ENCODE results near the gene CNPY4.

Gene CNPY4

GRCh38 chr7:100119072-100119969 lies at the start of gene CNPY4, which contains the start of gene TAF6:
Gene CNPY4 (plus strand): TSS chr7:100119634. CDS start chr7:100119745, 111 bp downstream.
Gene TAF6 (minus strand): TSS chr7:100119358. CDS start chr7:100114209, 5,149 bp downstream.
- peak; percentile 97 for DNase-seq

- DNase-seq, result no peak
Measured at GRCh38 chr7:100069991-100070390, 49.4 kb upstream of the CNPY4 start.

GRCh38 chr7:100071018-100071723 lies 48.3 kb upstream of the CNPY4 start:
- no peak for DNase-seq

- DNase-seq, result no peak
Measured at GRCh38 chr7:100072462-100072861, 47.0 kb upstream of the CNPY4 start.

- no peak for DNase-seq
Measured at GRCh38 chr7:100074841-100075240, 44.6 kb upstream of the CNPY4 start.

- DNase-seq, result no peak
Measured at GRCh38 chr7:100075418-100075817, 44.0 kb upstream of the CNPY4 start.

- no peak for DNase-seq
Measured at GRCh38 chr7:100077205-100077604, 42.2 kb upstream of the CNPY4 start.

GRCh38 chr7:100079024-100079560 lies 40.3 kb upstream of the CNPY4 start:
- no peak for DNase-seq

GRCh38 chr7:100080907-100081534 lies 38.4 kb upstream of the CNPY4 start:
- DNase-seq, result peak; percentile 54

GRCh38 chr7:100081535-100082102 lies 37.8 kb upstream of the CNPY4 start, which contains the start of gene ZNF3:
Gene ZNF3 (minus strand): TSS chr7:100081723. CDS start chr7:100077357, 4,366 bp downstream.
- DNase-seq, result peak; percentile 99

- DNase-seq, result no peak
Measured at GRCh38 chr7:100082978-100083377, 36.5 kb upstream of the CNPY4 start.

GRCh38 chr7:100085515-100085914 lies 33.9 kb upstream of the CNPY4 start:
- no peak for DNase-seq

GRCh38 chr7:100087055-100087750 lies 32.2 kb upstream of the CNPY4 start:
- DNase-seq, result no peak

- DNase-seq, result no peak
Measured at GRCh38 chr7:100088095-100088620, 31.3 kb upstream of the CNPY4 start.

- DNase-seq, result peak; percentile 79
Measured at GRCh38 chr7:100088621-100089457, 30.6 kb upstream of the CNPY4 start, which contains the start of gene COPS6. Gene COPS6 (plus strand): TSS chr7:100088969. CDS start chr7:100088991, 22 bp downstream.

GRCh38 chr7:100089458-100090196 lies 29.8 kb upstream of the CNPY4 start:
- DNase-seq, result no peak

GRCh38 chr7:100090527-100091410 lies 28.7 kb upstream of the CNPY4 start:
- no peak for DNase-seq

- no peak for DNase-seq
Measured at GRCh38 chr7:100091411-100092181, 27.8 kb upstream of the CNPY4 start.

Data from NCI-H1092 treated with DMSO at 0.1 percent for 48 hours (cell line).